ENCODE results near the gene DDRGK1.
A peak's percentile ranks its signal among the peaks of the same experiment; 100 is the strongest.
"Not testable (repeated sequence)": the region's sequence is repeated elsewhere in the genome, so short reads cannot be mapped to it uniquely, and the experiment has no call there.

The DDRGK1 gene

DNA sequence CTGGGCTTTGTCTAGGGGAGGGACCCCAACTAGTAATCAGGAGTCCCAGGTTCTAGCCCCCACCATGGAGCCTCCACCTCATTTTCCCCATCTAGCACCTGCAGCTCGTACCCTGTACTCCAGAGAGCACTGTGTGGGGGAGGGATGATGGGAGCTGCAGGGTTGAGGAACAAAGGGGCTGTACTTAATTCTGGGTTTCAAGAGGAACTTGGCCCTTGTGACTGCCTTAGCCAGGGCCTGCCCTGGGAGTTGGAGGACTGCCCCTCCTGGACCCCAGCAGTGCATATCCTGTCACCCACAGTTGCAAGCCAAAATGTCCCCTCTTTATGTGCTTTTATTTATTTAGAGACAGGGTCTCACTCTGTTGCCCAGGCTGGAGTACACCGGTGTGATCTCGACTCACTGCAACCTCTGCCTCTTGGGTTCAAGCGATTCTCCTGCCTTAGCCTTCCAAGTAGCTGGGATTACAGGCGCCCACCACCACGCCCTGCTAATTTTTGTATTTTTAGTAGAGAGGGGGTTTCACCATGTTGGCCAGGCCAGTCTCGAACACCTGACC, 11.0 kb upstream of the DDRGK1 start:
- DNase-seq (ENCODE audit: low read depth), result not testable (repeated sequence)

DNA sequence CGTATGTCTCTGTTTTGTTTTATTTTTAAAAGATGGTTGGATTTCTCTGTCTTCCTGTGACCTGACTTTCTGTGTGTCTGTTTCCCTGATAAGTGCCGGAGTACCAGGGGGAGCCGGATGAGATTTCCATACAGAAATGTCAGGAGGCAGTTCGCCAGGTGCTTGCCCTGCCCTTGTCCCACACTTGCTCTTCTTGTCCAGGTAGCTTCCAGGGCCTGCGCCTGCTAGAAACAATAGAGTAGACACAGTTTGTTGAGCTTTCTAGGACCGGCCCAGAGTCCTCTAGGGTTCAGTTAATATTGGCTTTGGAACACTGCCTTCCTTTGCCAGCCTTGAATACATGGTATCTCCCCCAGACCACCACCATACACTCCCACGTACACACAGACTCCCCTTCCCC, 8.7 kb upstream of the DDRGK1 start:
- no peak for DNase-seq (ENCODE audit: low read depth)

DNA sequence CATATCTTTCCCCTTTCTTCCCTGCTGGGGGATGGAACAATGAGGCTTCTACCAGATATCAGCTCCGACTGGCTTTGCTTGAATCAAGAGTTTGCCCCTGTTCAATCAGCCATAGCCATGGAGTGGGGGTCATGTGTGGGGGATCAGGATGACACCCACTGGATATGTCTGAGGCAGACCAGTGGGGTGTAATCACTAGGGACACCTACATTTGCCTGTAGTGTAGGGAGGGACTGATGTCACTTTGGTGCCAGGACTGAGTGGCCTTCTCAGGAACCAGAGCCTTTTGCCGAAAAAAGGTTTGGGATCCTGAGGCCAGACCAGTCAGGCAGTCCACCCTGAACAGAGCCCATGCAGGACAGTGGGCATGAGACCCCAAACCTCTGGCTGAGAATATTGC, 5.9 kb upstream of the DDRGK1 start:
- DNase-seq (ENCODE audit: low read depth), result no peak

DNA sequence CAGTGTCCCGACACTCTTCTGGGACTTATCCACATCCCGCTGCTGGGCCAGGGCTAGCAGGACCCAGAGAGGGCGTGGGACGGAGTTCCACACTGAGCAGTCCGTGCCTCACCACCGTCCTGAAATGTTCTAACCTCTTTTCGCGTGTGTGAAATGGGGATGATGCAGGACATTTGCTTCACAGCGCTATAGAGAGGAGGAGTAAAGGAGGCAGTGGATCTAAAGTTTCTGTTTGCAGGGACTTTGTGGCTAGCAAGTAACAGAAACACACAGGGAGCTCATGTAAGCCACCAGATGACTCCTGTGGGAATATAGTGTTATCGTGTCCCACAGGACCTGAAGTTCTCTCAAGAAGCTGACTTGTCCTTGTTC, 5.5 kb upstream of the DDRGK1 start:
- DNase-seq (ENCODE audit: low read depth), result no peak

DNA sequence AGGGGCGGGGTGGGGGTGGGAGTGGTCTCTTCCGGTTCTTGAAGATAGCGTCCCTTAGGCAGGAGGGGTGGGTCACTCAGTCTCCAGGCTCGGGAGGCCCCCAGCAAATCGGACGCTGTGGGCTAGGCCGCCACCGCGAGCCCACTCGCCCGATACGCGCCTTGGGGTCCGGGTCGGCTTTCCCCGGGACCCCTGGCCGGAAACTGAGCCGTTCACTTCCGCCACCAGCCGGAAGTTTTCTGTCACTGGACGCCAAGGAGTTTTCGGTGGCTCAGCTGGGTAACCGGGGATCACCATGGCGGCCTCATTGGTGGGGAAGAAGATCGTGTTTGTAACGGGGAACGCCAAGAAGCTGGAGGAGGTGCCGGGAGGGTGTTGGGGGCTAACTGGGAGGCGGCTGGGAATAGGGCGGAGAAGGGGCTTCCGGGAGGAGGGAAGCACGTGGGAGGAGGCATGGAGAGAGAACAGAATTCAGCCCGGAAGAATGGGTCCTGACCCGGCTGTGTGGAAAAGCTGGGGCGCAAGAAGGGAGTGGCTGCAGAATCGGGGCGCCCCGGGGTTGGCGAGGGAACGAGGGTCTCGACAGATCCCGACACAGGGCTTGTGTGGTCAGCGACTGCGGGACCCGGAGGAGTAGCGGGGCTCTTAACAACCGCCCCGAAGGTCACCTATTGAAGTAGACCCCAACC, 4.9 kb upstream of the DDRGK1 start, which contains the start of gene ITPA:
TSS of gene ITPA (plus strand) at position 242 of the 689 bp plus-strand sequence. CDS start at position 296, 54 bp downstream.
- DNase-seq (ENCODE audit: low read depth), result peak; percentile 71

DNA sequence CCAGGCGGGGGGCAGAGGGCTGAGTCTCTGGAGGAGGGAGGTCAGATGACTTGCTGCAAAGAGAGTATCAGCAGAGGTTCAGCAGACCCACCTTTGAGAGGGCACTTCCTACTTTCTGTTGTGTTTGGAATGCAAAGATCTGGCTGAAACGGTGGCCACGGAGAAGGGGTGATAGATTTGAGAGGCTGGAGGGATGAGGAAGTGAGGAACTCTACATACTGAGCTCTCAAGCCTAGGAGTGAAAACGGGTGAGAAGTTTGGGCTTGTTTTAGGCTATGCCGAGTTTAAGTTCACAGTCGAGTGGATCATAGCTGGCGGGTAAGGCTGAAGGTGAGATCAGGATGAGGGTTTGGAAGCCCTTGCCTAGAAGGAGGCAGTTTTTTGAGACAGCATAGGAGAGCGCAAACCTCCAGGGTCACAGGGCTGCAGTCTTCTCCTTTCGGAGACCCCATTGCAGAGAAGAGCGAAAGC, 4.3 kb upstream of the DDRGK1 start:
- DNase-seq (ENCODE audit: low read depth), result no peak

DNA sequence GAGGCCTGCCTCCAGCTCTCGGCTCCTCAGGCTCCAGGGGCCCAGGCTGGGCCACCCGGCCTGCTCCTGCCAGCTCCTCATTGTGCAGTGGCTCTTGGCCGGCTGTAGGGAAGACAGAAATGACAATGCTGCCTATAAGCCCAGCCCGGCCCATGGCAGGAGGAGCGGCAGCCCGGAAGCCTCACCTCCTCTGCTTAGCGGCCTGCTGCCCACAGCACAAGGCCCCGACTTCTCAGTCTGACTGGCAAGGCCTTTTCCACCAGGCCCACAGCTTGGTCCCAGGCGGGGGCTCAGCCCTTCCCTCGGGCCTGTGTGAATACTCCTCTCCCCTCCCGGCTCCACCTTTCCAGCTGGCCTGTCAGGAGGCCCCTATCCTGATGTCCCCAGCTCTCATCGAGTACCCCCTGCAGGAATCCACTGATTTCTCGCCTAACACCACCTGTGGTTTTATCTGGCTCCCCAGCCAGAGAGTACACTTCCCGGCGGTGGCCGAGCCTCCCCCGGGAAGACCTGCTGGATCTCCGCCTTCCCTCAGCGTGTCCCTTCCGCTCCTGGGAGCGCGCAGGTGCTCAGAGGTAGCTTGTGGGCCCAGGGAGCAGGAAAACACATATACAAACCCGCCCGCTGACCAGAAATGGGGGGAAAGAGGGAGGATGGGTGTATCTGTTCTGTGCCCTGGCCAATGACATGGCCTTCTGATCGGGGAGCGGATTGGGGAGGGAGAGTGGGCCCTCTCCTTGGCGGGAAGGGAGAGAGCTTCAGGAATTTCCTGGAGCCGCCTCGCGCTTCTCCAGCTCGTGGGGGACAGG, 963 bp downstream of the DDRGK1 start:
- no peak for DNase-seq (ENCODE audit: low read depth)

DNA sequence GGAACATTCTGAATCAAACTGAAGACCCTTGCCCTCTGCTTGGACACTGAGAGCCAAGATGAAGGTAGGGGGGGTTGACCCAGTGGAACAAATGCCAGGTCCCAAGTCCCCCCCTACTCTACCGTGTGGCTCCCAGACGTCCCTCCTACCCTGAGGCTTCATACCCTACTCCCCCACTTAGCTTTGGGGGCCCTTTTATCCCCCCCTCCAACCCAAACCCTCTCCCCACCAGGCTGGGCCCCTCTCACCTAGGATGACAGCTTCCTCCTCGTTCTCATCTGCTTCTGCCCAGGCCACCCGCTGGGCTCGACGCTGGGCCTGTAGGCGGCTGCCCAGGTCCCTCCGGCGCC, 1.5 kb downstream of the DDRGK1 start:
- no peak for DNase-seq (ENCODE audit: low read depth)

DNA sequence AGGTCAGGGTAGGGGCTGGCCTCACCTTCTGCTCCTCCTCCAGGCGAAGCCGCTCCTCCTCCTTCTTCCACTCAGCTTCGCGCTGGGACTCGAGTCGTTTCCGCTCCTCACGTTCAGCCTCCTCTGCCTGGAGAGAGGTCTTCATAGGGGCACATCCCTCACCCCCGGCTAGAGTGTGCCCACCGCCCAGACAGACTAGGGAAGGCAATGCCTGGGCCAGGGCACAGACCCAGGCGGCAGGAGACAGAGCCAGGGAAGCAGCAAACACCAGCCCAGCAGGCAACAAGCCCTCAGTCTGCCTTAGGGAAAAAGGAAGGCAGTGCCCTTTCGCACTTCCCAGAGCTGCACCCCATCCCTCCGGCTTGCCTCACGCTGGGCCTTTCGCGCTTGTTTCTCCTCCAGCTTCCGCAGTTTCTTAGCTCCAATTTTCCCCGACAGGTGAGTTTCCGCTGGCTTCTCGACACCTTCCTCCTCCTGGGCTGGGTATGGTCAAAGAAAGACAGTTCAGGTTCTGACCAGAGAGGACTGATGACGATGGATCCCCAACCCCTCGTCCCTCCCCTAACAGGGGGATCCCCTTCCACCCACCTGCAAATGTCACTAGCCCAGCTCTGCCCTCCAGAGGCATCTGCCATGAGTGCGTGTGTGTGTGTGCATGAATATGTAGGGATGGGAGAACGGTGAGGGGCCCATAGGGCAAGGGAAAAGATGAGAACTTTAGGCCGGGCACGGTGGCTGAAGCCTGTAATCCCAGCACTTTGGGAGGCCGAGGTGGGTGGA, 4.3 kb downstream of the DDRGK1 start:
- DNase-seq (ENCODE audit: low read depth), result no peak

DNA sequence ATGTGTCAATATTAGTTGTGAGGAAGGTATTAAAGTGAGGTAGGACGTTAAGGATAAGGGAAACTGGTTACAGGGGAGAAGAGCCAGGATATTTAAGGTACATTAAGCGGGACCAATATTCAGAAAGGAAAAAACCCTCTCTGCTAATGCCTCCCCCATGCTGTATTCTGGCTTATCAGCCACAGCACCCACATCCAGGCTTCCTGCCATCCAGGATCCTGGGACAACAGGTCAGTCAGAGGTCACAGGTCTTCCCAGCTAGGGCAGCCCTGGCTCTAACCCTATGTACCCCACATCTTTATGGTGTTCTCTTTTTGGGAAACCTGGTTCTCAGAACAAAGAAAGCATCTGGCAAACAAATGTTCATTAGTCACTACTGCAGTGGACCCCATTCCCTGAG, 5.3 kb downstream of the DDRGK1 start:
- no peak for DNase-seq (ENCODE audit: low read depth)

DNA sequence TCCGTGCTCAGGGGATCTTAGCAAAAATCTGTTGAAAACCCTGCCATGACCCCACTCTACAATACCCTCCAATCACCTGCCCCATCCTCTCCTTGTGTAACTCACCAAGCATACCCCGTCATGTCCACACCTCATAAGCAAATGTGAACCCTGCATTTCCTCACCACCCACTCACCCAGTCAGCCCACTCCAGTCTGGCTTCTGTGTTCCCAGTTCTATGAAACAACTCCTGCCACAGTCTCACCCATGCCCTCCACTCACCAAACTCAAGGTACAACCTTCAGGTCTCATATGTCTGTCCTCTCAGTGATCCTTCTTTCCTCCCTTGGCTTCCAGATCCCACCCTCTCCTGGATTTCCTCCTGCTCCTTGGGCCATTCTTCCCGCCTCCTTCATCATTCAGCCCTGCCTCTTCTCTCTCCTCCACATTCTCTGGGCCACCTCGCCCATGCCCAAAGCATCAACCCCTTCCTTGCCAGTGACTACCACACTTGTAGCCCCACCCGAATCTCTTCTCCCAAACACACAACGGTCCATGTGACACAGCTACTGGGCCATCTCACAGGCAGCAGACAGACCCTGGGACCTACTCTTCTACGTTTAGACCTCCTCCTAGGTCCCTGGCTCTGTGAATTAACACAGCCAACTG, 8.8 kb downstream of the DDRGK1 start:
- no peak for DNase-seq (ENCODE audit: low read depth)

DNA sequence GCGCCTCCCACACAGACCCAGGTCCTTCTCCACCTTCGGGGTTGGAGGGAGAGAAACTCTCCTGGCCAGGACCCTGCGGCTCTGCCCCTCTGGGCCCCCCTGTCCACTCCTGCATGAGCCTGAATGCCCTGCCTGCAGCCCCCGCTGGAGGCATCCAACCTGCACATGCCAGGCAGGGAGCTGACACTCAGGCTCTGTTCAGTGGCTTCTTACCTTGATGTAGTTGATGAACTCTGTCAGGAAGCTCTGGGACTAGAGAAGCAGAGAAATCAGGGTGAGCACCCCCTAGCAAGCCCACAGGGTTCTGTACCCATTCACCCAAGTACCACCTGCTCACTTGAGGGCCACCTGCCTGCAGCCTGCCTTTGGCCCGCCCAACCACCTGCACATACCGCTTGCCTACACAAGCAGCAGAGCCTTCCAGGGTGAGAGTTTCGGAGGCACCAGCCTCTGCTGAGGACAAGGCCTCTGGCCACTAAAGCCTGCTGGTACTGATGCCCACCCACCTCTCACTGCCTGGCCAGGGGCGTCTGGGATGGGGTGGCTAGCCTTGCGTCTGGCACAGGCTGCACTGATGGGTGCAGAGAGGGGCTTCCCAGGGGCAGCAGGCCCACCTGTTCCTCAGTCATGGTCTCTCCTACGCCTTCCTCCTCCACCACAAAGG, 9.7 kb downstream of the DDRGK1 start:
- no peak for DNase-seq (ENCODE audit: low read depth)

DNA sequence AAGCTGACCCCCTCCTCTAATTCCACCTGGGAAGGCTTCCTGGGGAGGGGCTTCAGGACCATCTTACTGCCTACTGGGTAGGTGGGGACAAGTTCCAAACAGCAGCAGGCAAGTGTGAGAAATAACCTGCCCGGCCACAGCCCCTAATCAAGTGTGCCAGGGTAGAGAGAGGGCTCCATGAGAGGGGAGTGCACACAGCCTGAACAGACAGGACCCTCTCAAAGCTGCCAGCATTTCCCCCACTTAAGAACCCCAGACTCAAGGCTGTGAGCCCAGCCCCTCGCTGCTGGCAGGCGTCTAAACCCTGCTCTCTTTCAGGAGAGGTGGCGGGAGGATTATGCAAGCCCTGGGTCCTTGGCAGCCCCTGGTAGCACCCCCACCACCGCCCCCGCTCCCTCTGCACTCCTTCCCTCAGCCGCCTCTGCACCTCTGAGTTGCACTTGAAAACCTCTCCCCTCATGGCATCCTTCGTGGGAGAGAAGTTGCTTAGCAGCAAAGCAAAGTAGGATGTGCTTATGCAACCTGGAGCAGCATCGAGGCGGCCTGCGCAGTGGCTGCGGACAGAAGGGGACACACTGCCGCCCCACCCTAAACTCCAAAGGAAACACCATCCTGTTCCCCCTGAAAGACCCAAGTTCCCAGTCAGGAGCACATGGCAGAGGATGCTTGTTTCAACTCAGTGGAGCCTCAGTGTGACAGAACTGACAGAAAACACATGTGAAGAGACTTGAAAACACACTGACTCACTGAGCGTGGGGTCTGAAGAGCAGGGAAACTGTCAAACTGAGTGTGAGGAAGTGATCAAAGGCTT, 10.5 kb downstream of the DDRGK1 start:
- DNase-seq (ENCODE audit: low read depth), result no peak

DNA sequence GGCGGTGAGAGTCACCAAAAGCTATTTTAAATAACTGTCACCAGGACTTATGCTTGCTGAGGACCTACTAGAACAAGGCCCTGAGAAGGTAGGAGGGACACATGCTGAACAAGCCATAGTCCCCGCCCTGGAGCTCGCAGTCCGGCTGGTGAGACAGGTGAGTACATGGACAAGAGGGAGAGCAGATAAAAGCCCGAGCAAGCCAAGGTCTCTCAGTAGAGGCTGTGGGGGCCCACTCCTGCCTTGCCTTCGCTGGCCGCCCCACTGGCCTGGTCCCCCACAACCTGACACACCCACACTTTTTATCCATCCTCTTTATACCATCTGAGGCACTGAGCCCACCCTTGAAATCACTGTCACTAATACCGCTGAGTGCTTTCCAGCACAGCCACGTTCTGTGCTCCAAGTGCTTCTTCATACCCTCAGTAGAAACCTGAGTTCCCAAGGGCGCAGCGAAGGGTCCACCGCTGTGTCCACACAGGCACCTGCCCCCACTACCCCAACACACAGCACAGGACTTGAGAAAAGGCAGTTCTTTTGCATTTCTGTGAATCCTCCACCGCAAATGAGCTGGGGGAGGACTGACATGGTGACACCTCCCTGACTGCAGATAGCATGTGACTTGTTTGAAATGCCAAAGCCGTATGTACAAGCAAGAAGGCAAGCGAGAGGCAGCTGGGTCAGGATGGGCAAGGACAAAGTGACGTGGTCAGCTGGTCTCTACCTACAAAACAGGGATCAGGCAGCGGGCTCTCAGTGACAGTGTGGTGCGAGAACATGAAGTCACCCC, 12.1 kb downstream of the DDRGK1 start:
- DNase-seq (ENCODE audit: low read depth), result no peak

DNA sequence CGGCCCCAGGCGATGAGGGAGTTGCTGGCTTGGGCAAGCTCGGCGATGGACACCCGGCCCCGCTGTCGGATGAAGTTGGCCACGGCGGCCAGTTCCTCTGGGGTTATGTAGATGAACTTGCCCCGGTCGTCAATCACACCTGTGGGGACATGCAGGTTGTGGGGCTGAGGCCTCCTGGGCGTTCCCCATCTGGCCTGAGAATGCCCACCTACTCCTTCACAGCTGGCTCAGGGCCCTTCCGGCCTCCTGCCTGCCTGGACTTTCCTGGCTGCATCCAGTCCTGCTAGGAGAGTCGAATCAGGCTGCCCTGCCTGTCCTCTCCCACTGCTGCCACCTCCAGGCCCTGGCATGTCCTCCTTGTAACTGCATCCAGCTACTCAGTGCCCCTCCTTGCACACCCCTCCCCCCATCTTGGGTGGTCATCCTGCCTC, 13.8 kb downstream of the DDRGK1 start:
- DNase-seq (ENCODE audit: low read depth), result no peak

DNA sequence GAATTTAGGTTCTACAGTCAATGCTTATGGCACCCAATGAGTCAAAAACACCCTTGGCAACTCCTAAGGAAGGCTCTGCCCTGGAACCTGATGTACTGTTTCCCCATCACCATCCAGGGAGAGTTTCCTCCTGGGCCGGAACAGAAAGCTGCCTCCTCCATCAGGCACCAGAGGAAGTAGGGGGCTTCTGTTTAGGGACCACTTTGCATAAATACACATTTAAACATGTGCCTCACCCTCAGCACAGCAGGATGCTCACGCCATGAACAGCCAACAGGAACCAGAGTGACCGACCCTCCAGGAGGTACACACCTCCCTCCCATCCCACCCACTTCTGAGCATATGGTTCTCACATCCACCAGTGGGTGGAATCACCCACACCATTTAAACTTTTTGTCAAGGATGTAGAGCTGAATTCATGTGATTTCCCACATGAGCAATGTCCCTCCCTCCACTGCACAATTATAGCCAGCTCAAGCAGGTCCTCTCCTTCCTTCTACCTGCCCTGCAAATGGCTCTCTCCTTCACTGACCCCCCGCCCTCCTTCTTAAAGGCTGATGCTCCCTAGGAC, 14.8 kb downstream of the DDRGK1 start:
- no peak for DNase-seq (ENCODE audit: low read depth)

DNA sequence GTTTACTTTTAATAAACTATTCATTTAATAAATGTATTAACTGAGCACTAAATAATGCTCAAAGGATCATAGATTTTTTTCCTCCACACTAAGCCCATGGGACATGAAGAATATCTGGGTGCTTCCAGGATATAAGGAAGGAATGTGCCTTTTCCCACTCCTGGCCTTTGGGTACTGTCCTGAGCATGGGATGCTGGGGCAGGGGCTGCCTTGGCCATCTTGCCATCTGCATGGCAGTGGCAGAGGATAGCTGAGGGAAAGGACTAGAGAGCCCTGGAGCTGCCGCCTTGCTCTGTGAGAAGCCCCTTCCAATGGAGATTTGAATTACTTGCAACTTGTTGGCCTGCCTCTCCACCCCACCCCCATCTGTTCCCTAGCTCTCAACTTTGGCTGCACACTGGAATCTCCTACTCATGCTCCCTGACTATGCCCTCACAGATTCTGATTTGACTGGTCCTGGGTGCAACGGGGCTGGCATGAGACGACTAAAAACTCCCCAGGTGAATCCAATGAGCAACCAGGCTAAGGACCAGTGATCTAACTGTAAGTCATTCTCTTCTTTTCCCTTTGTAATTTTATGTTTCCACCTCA, 15.6 kb downstream of the DDRGK1 start:
- no peak for DNase-seq (ENCODE audit: low read depth)

DNA sequence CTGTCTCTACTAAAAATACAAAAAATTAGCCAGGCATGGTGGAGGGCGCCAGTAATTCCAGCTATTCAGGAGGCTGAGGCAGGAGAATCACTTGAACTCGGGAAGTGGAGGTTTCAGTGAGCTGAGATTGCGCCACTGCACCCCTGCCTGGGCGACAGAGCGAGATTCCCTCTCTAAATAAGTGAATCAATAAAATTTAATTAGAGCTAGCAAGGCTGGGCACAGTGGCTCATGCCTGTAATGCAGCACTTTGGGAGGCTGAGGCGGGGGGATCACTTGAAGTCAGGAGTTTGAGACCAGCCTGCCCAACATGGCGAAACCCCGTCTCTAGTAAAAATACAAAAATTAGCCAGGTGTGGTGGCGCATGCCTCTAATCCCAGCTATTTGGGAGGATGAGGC, 16.6 kb downstream of the DDRGK1 start:
- DNase-seq (ENCODE audit: low read depth), result not testable (repeated sequence)

All from CMK (cell line).